Neuronal stem cell (in vitro differentiated cells): ENCODE measurements around the gene LILRB3.
A peak's percentile ranks its signal among the peaks of the same experiment; 100 is the strongest.

Experiments used
- DNase-seq: peaks from one replicate; pipeline ENCODE4 v3.0.0-alpha.2; 2013; ENCODE audit warnings: low spot score
- H2AFZ ChIP-seq: one replicate; pipeline ENCODE4 v1.6.1; 2013; ENCODE audit warnings: mild to moderate bottlenecking, low read length, inconsistent platforms
- H2AK5ac ChIP-seq: 2 replicates; pipeline ENCODE4 v1.6.1; 2013; ENCODE audit warnings: low read depth, mild to moderate bottlenecking, inconsistent platforms, low read length, moderate library complexity, mixed read lengths
- H2BK120ac ChIP-seq: 2 replicates; pipeline ENCODE4 v1.6.1; 2013; ENCODE audit warnings: low read depth, mild to moderate bottlenecking, inconsistent platforms, low read length, moderate library complexity, mixed read lengths
- H2BK12ac ChIP-seq: one replicate; pipeline ENCODE4 v1.6.1; 2013; ENCODE audit warnings: low read length, inconsistent platforms
- H2BK15ac ChIP-seq: 2 replicates; pipeline ENCODE4 v1.6.1; 2013; ENCODE audit warnings: mild to moderate bottlenecking, low read length, inconsistent platforms, mixed read lengths
- H2BK5ac ChIP-seq: one replicate; pipeline ENCODE4 v1.6.1; 2013; ENCODE audit warnings: inconsistent platforms, mild to moderate bottlenecking, low read length, moderate library complexity
- H3K14ac ChIP-seq: one replicate; pipeline ENCODE4 v1.6.1; 2013; ENCODE audit warnings: low read length, inconsistent platforms
- H3K18ac ChIP-seq: 2 replicates; pipeline ENCODE4 v1.6.1; 2013; ENCODE audit warnings: low read length, inconsistent platforms
- H3K23ac ChIP-seq: 2 replicates; pipeline ENCODE4 v1.6.1; 2013; ENCODE audit warnings: low read depth, mild to moderate bottlenecking, mixed read lengths, low read length, inconsistent platforms; ENCODE audit not compliant: poor library complexity
- H3K27ac ChIP-seq: replicated peaks from 3 replicates; pipeline ENCODE4 v1.5.1; 2013; ENCODE audit warnings: low read length, inconsistent platforms
- H3K27me3 ChIP-seq, 3 experiments: 2 replicates each; pipeline ENCODE4 v1.6.1; 2013; ENCODE audit warnings: low read length in 3 of 3, mild to moderate bottlenecking in 2 of 3, inconsistent platforms in 1 of 3, low read depth in 1 of 3, mixed read lengths in 1 of 3, moderate library complexity in 1 of 3; ENCODE audit not compliant: control insufficient read depth in 3 of 3, insufficient read depth in 3 of 3
- H3K36me3 ChIP-seq, 2 donors: replicated peaks in 1 of 2; 2 replicates each; pipeline ENCODE4 v1.6.1; 2013; ENCODE audit warnings: low read length in 2 of 2; ENCODE audit not compliant: control insufficient read depth in 2 of 2, insufficient read depth in 2 of 2
- H3K4ac ChIP-seq: 2 replicates; pipeline ENCODE4 v1.6.1; 2013; ENCODE audit warnings: inconsistent platforms, mild to moderate bottlenecking, low read length, moderate library complexity
- H3K4me1 ChIP-seq, 2 donors: 1 replicate in 1 of 2; 2 replicates in 1 of 2; pipeline ENCODE4 v1.6.1; 2013; ENCODE audit warnings: low read length in 2 of 2, low read depth in 1 of 2; ENCODE audit not compliant: control insufficient read depth in 2 of 2, insufficient read depth in 1 of 2
- H3K4me2 ChIP-seq: one replicate; pipeline ENCODE4 v1.6.1; 2013; ENCODE audit warnings: mild to moderate bottlenecking, low read length, inconsistent platforms; ENCODE audit not compliant: insufficient read depth, poor library complexity, severe bottlenecking
- H3K4me3 ChIP-seq, 2 donors: 2 replicates each; pipeline ENCODE4 v1.5.1; 2013; ENCODE audit warnings: low read length in 2 of 2, mild to moderate bottlenecking in 2 of 2, inconsistent platforms in 1 of 2, moderate library complexity in 1 of 2
- H3K79me1 ChIP-seq: one replicate; pipeline ENCODE4 v1.6.1; 2013; ENCODE audit warnings: low read depth, mild to moderate bottlenecking, inconsistent platforms, low read length, moderate library complexity
- H3K9ac ChIP-seq: one replicate; pipeline ENCODE4 v1.6.1; 2013; ENCODE audit warnings: mild to moderate bottlenecking, low read depth, low read length, inconsistent platforms; ENCODE audit not compliant: poor library complexity
- H3K9me3 ChIP-seq, 2 donors: replicated peaks in 1 of 2; 2 replicates each; pipeline versions ENCODE3 to v1.6.1; 2013; ENCODE audit warnings: low read length in 2 of 2, mild to moderate bottlenecking in 2 of 2, inconsistent platforms in 1 of 2, low read depth in 1 of 2, mixed read lengths in 1 of 2, moderate library complexity in 1 of 2; ENCODE audit not compliant: control insufficient read depth in 2 of 2, insufficient read depth in 1 of 2
- H4K8ac ChIP-seq: one replicate; pipeline ENCODE4 v1.6.1; 2013; ENCODE audit warnings: low read depth, mild to moderate bottlenecking, inconsistent platforms, low read length, moderate library complexity
- H4K91ac ChIP-seq: one replicate; pipeline ENCODE4 v1.6.1; 2013; ENCODE audit warnings: low read length, low read depth, mild to moderate bottlenecking, inconsistent platforms; ENCODE audit not compliant: poor library complexity
- WGBS, 2 donors: extraction: QIAGEN DNeasy Blood & Tissue Kit; methylation state at CpG; one replicate each; pipeline ENCODE4 v1.1.7; 2013; ENCODE audit warnings: missing lambda C conversion rate in 2 of 2, mixed read lengths in 1 of 2; ENCODE audit not compliant: insufficient read length in 2 of 2, insufficient replicate concordance in 1 of 2; ENCODE audit errors: extremely low coverage in 2 of 2; 5-methylcytosine and 5-hydroxymethylcytosine counted together

LILRB3 gene

DNA sequence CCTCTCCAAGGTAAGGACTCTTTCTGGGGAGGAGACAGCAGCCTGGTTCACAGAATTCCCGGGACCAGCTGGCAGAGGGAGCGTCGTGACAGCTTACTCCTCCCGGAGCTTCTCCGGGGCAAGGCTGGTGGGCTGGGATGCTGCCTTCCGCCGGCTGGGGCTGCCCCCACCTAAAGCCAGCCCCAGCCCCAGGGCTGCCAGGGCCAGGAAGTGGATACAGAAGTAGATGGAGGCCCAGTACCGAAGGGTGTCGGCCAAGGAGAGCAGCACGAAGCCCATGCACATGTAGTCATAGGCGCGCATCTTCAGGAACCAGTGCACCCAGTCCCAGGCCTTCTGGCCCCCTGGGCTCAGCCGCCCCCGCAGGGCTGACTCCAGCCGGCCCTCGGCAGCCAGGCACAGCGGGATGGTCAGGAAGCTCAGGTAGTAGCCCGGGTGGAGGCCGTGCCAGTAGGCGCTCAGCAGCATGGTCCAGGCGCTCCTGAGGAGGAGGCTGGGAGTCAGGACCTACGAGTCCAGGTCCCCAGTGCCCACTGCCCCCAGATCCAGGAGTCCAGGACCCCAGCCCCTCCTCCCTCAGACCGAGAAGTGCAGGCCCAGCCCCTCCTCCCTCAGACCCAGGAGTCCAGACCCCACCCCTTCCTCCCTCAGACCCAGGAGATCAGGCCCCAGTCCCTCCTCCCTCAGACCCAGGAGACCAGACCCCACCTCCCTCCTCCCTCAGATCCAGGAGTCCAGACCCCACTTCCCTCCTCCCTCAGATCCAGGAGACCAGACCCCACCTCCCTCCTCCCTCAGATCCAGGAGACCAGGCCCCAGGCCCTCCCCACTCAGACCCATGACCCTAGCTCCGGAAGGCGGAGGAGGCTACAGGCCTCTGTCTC lies 48.6 kb downstream of the LILRB3 start:
- Histone ChIP-seq H2BK5ac (no peak overlapping the region), H3K9ac (peak overlapping the region; percentile 60), H2BK15ac (no peak overlapping the region), H2BK12ac (no peak overlapping the region), H3K27ac (no peak overlapping the region), H3K4me2 (no peak overlapping the region), H3K4ac (peak overlapping the region; percentile 23), H3K4me1 (peaks cover 3 to 10% of the 10 kb centered on the region in 2 donors), H3K9me3 (no peaks in the 10 kb centered on the region), H3K4me3 (no peak overlapping the region), H4K91ac (no peak overlapping the region), H2AK5ac (peak overlapping the region; percentile 46), H3K18ac (peak overlapping the region; percentile 71), H3K23ac (peak overlapping the region; percentile 80), H3K79me1 (no peaks in the 10 kb centered on the region), H2AFZ (no peak overlapping the region), H3K14ac (no peak overlapping the region), H3K36me3 (peaks cover 12 to 29% of the 10 kb centered on the region in 2 donors), H4K8ac (no peak overlapping the region), H3K27me3 (no peaks in the 10 kb centered on the region), H2BK120ac (no peak overlapping the region)
- no CpG with 5 or more reads among the region's 25 CpGs for WGBS, 2 donors
- no peak for DNase-seq

- Histone ChIP-seq H4K91ac (no peak overlapping the region), H3K18ac (no peak overlapping the region), H2AFZ (no peak overlapping the region), H4K8ac (no peak overlapping the region), H3K9ac (no peak overlapping the region), H2BK15ac (no peak overlapping the region), H3K27ac (no peak overlapping the region), H3K4me2 (no peak overlapping the region), H3K14ac (no peak overlapping the region), H3K4me1 (peaks cover under 1 to 3% of the 10 kb centered on the region in 2 donors), H2BK5ac (no peak overlapping the region), H3K79me1 (no peaks in the 10 kb centered on the region), H3K27me3 (no peaks in the 10 kb centered on the region), H3K4ac (no peak overlapping the region), H3K36me3 (peaks cover 9 to 22% of the 10 kb centered on the region in 2 donors), H3K9me3 (no peaks in the 10 kb centered on the region), H2AK5ac (no peak overlapping the region), H2BK120ac (no peak overlapping the region), H3K23ac (peak overlapping the region; percentile 43), H2BK12ac (no peak overlapping the region), H3K4me3 (no peak overlapping the region)
- DNase-seq = no peak
- WGBS, 2 donors = no CpG with 5 or more reads among the region's 15 CpGs
Observed at GRCh38 chr19:54173359-54173699, 49.5 kb downstream of the LILRB3 start.

DNA sequence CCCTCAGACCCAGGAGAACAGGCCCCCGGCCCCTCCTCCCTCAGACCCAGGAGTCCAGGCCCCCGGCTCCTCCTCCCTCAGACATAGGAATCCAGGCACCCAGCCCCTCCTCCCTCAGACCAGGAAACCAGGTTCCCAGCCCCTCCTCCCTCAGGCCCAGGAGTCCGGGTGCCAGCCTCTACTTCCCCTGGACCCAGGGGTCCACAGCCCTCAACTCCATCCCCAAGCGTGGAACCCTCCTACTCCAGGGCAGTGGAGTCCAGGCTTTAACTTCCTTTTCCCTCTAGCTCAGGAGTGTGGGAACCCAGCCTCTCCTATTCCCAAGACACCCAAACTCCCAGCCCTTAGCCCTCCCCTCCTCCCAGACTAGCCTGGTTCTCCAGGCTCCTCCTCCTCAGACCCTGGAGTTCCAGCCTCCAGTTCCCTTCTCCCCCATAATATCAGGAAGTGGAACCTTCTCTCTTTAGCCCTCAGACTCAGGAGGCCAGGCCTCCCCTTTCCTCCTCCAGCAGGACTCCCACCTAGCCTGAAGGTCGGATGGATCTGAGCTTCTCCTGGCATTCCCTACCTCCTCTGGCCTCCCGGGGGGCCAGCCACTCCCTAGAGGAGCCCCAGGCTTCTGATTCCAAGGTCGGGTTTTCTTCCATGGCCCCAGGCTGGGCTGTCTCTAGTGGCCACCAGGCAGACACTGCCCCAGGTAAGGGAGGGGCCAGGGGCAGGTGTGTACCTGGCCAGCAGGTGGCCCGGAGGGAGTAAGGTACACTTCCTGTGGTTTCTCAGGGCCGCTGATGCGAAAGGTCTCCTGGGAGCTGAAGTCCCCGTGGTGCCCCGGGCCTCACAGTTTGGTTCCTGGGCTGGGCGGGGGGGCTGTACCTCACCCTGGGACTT lies 50.1 kb downstream of the LILRB3 start, which contains the start of gene TMC4:
Gene TMC4 (minus strand): TSS at position 690 of the 888 bp plus-strand sequence. CDS start 43 bp downstream, at position 647.
- Histone ChIP-seq H2AK5ac (peak within 1 kb of the TSS; percentile 46), H4K91ac (no peak within 1 kb of the TSS), H3K4me3 (peak within 1 kb of the TSS in 1 of 2 donors; percentile 42), H2BK5ac (no peak within 1 kb of the TSS), H3K27me3 (no peaks in the 10 kb centered on the region), H2BK120ac (no peak within 1 kb of the TSS), H3K4me1 (peaks cover 0 to 3% of the 10 kb centered on the region in 2 donors), H3K9me3 (no peaks in the 10 kb centered on the region), H3K79me1 (no peaks in the 10 kb centered on the region), H3K18ac (no peak within 1 kb of the TSS), H2AFZ (no peak within 1 kb of the TSS), H2BK15ac (no peak within 1 kb of the TSS), H3K14ac (no peak within 1 kb of the TSS), H3K4ac (peak within 1 kb of the TSS; percentile 23), H2BK12ac (no peak within 1 kb of the TSS), H3K36me3 (peaks cover 6 to 17% of the 10 kb centered on the region in 2 donors), H3K23ac (peak within 1 kb of the TSS; percentile 80), H4K8ac (no peak within 1 kb of the TSS), H3K9ac (no peak within 1 kb of the TSS), H3K27ac (no peak within 1 kb of the TSS), H3K4me2 (no peak within 1 kb of the TSS)
- DNase-seq = no peak
- no CpG with 5 or more reads among the region's 13 CpGs for WGBS, 2 donors
